GM06990 (cell line): ENCODE results near the gene SRSF3.
"Not testable (repeated sequence)": the region's sequence is repeated elsewhere in the genome, so short reads cannot be mapped to it uniquely, and the experiment has no call there.

Source experiments
- DNase-seq: peaks from one replicate; pipeline ENCODE4 v3.0.0-alpha.2; 2011; ENCODE audit not compliant: insufficient read length; ENCODE audit errors: extremely low read depth
- H3K27me3 ChIP-seq: replicated peaks from 2 replicates; pipeline ENCODE4 v1.6.0; 2011; ENCODE audit warnings: low read length; ENCODE audit not compliant: control insufficient read depth, insufficient read depth
- H3K36me3 ChIP-seq: 2 replicates; pipeline ENCODE4 v1.5.1; 2011; ENCODE audit warnings: low read length; ENCODE audit not compliant: control insufficient read depth, insufficient read depth
- H3K4me3 ChIP-seq: replicated peaks from 2 replicates; pipeline ENCODE4 v1.5.1; 2011; ENCODE audit warnings: low read depth, mild to moderate bottlenecking, control low read depth, low read length
- CTCF ChIP-seq: IDR thresholded peaks from 2 replicates; pipeline ENCODE4 v1.5.1; 2011; ENCODE audit warnings: low read length, control low read depth, mild to moderate bottlenecking, inconsistent platforms; ENCODE audit not compliant: insufficient read depth, poor library complexity, severe bottlenecking

SRSF3 gene

DNA sequence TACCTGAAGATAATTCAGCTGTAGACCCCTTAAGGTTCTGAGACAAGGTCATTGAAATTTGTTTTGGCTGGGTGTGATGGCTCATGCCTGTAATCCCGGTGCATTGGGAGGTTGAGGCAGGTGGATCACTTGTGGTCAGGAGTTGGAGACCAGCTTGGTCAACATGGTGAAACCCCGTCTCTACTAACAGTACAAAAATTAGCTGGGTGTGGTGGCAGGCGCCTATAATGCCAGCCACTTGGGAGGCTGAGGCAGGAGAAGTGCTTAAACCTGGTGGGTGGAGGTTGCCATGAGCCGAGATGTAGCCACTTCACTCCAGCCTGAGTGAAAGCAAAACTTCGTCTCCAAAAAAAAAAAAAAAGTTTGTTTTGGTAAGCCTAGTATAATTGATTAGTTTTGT lies 11.0 kb downstream of the SRSF3 start:
- H3K27me3 ChIP-seq, result no peaks in the 10 kb centered on the region
- H3K36me3 ChIP-seq, result peaks cover 32% of the 10 kb centered on the region
- no peak overlapping the region for H3K4me3 ChIP-seq
- no peak for DNase-seq
- TF ChIP-seq CTCF, result no peak

DNA sequence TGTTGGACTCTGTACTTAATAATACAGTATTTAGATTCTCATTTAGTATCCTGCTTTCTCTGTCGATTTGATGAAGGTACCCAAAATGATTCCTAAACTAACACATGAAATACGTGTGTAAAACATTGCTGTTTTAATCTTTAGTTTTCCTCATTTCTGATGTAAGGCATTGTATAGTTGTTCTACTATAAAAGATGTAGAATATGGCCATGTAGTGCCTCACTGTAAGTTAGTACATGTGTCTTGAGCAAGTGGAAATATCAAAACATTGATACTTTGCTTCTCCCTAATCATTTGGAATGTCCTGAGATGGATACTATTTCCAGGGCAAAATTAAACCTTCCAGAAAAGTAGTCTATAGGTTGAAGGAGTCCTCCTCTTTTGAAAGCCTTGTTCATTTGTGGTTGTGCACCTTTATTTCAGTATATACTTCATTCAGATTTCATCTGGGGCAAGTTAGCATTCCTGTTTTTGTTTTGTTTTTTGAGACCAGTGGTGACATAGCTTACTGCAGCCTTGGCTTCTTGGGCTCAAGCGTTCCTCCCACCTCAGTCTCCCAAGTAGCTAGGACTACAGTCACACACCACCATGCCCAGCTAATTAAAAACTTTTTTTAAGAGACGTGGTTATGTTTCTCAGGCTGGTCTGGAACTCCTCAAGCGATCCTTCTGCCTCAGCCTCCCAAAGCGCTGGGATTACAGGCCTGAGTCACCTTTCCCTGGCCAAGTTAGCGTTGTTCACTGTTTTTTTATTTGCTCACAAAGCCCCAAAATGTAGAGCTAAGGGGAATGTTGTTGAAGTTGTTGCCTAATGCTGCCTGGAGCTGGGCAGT lies 11.6 kb downstream of the SRSF3 start:
- H3K4me3 ChIP-seq, result no peak overlapping the region
- peaks cover 30% of the 10 kb centered on the region for H3K36me3 ChIP-seq
- TF ChIP-seq CTCF, result no peak
- no peaks in the 10 kb centered on the region for H3K27me3 ChIP-seq
- no peak for DNase-seq

- H3K36me3 ChIP-seq, result peaks cover 26% of the 10 kb centered on the region
- DNase-seq, H3K27me3 ChIP-seq, H3K4me3 ChIP-seq: not testable (repeated sequence)
Measured at GRCh38 chr6:36607305-36607682, 13.1 kb downstream of the SRSF3 start.

- H3K4me3 ChIP-seq, result no peak overlapping the region
- TF ChIP-seq CTCF, result no peak
Measured at GRCh38 chr6:36607683-36608386, 13.7 kb downstream of the SRSF3 start.

DNA sequence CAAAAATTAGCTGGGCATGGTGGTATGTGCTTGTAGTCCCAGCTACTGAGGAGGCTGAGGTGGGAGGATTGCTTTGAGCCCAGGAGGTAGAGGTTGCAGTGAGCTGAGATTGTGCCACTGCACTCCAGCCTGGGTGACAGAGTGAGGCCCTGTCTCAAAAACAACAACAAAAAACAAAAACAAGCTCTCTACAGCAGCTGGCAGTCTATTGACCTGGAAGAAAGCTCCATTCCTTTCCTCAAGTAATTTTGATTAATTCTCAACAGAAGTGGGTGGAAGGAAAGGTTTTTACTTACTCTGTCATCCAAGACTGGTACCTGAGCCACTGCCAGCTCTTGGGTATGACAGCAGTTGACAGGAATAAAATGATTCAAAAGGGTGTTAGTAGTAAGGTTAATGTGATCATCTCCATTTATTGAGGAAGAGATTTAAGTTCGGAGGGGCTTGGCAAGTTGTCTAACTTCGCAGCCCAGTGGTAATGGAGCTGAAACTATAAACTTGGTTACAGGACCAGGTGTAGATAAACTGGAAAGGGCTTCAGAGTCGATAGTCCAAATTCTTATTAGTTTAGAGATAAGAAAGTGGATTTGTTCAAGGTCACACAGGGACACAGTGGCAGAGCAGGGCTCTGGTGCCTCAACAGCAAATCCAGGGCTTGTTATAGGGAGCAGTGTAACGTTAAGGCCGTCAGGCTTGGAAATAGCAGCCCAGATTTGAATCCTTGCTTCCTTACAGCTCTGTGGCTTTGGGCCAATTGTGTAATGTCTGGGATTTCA lies 14.8 kb downstream of the SRSF3 start:
- peaks cover 23% of the 10 kb centered on the region for H3K36me3 ChIP-seq

More at GRCh38 chr6:36607683-36608386, 13.7 kb downstream of the SRSF3 start:
- no peaks in the 10 kb centered on the region for H3K27me3 ChIP-seq
- no peak for DNase-seq
- peaks cover 26% of the 10 kb centered on the region for H3K36me3 ChIP-seq

More for the DNA sequence above, 14.8 kb downstream of the SRSF3 start:
- DNase-seq, result no peak
- Histone ChIP-seq H3K4me3 (no peak overlapping the region), H3K27me3 (no peaks in the 10 kb centered on the region)
- TF ChIP-seq CTCF, result no peak
